Trophoblast cell (in vitro differentiated cells and primary cell): ENCODE results near the gene MGAT5.

Source experiments
- DNase-seq, 2 donors: peaks; one replicate each; pipeline ENCODE4 v3.0.0-alpha.2; 2016
- H2AFZ ChIP-seq: 2 replicates; pipeline ENCODE4 v1.6.1; 2013; ENCODE audit warnings: low read length, moderate library complexity, mild to moderate bottlenecking; ENCODE audit not compliant: insufficient read depth, poor library complexity
- H2AK5ac ChIP-seq: 2 replicates; pipeline ENCODE4 v1.6.1; 2013; ENCODE audit warnings: mild to moderate bottlenecking, low read length
- H2BK120ac ChIP-seq: 2 replicates; pipeline ENCODE4 v1.6.1; 2013; ENCODE audit warnings: low read length, mild to moderate bottlenecking, moderate library complexity; ENCODE audit not compliant: insufficient read depth, poor library complexity
- H2BK12ac ChIP-seq: 2 replicates; pipeline ENCODE4 v1.6.1; 2013; ENCODE audit warnings: mild to moderate bottlenecking, low read length, moderate library complexity
- H2BK5ac ChIP-seq: 2 replicates; pipeline ENCODE4 v1.6.1; 2013; ENCODE audit warnings: low read length, low read depth, moderate library complexity, mild to moderate bottlenecking; ENCODE audit not compliant: poor library complexity
- H3K14ac ChIP-seq: 2 replicates; pipeline ENCODE4 v1.6.1; 2013; ENCODE audit warnings: mild to moderate bottlenecking, low read length
- H3K18ac ChIP-seq: 2 replicates; pipeline ENCODE4 v1.6.1; 2013; ENCODE audit warnings: mild to moderate bottlenecking, low read length
- H3K23ac ChIP-seq: 2 replicates; pipeline ENCODE4 v1.6.1; 2013; ENCODE audit warnings: low read length
- H3K27ac ChIP-seq: 2 replicates; pipeline ENCODE4 v1.5.1; 2013; ENCODE audit warnings: low read depth, mild to moderate bottlenecking, inconsistent platforms, low read length, moderate library complexity
- H3K27me3 ChIP-seq: 2 replicates; pipeline ENCODE4 v1.6.1; 2013; ENCODE audit warnings: inconsistent platforms, mild to moderate bottlenecking, low read length, moderate library complexity; ENCODE audit not compliant: insufficient read depth
- H3K36me3 ChIP-seq, 2 experiments: 1 replicate in 1 of 2; 2 replicates in 1 of 2; pipeline ENCODE4 v1.6.1; 2013; ENCODE audit warnings: low read length in 2 of 2, mild to moderate bottlenecking in 2 of 2, moderate library complexity in 1 of 2; ENCODE audit not compliant: insufficient read depth in 2 of 2, control insufficient read depth in 1 of 2
- H3K4ac ChIP-seq: 2 replicates; pipeline ENCODE4 v1.6.1; 2013; ENCODE audit warnings: low read depth, mild to moderate bottlenecking, low read length, moderate library complexity
- H3K4me1 ChIP-seq, 2 experiments: 1 replicate in 1 of 2; 2 replicates in 1 of 2; pipeline ENCODE4 v1.6.1; 2013; ENCODE audit warnings: low read length in 2 of 2, mild to moderate bottlenecking in 2 of 2, moderate library complexity in 1 of 2; ENCODE audit not compliant: insufficient read depth in 2 of 2, control insufficient read depth in 1 of 2
- H3K4me2 ChIP-seq: 2 replicates; pipeline ENCODE4 v1.6.1; 2013; ENCODE audit warnings: inconsistent platforms, mild to moderate bottlenecking, low read length, moderate library complexity
- H3K4me3 ChIP-seq: 2 replicates; pipeline ENCODE4 v1.5.1; 2013; ENCODE audit warnings: mild to moderate bottlenecking, low read depth, low read length, inconsistent platforms
- H3K79me1 ChIP-seq: one replicate; pipeline ENCODE4 v1.6.1; 2013; ENCODE audit warnings: low read length
- H3K79me2 ChIP-seq: 2 replicates; pipeline ENCODE4 v1.6.1; 2013; ENCODE audit warnings: low read length, mild to moderate bottlenecking; ENCODE audit not compliant: control insufficient read depth, insufficient read depth, poor library complexity
- H3K9ac ChIP-seq: 2 replicates; pipeline ENCODE4 v1.6.1; 2013; ENCODE audit warnings: mild to moderate bottlenecking, low read length
- H3K9me3 ChIP-seq: 2 replicates; pipeline ENCODE4 v1.6.1; 2013; ENCODE audit warnings: low read depth, mild to moderate bottlenecking, control low read depth, inconsistent platforms, low read length; ENCODE audit not compliant: insufficient read depth
- H4K12ac ChIP-seq: 2 replicates; pipeline ENCODE4 v1.6.1; 2013; ENCODE audit warnings: low read depth, mild to moderate bottlenecking, low read length, moderate library complexity
- H4K8ac ChIP-seq: 2 replicates; pipeline ENCODE4 v1.6.1; 2013; ENCODE audit warnings: low read depth, mild to moderate bottlenecking, low read length, moderate library complexity
- H4K91ac ChIP-seq: one replicate; pipeline ENCODE4 v1.6.1; 2013; ENCODE audit warnings: low read depth, mild to moderate bottlenecking, low read length, moderate library complexity
- WGBS: extraction: QIAGEN DNeasy Blood & Tissue Kit; methylation state at CpG from one replicate; pipeline ENCODE4 v1.1.7; 2013; ENCODE audit warnings: missing lambda C conversion rate; ENCODE audit not compliant: insufficient read length, insufficient coverage; ENCODE audit errors: extremely low coverage; 5-methylcytosine and 5-hydroxymethylcytosine counted together

The MGAT5 gene

GRCh38 chr2:134365356-134365755, 111.5 kb downstream of the MGAT5 start:
- Histone ChIP-seq H3K9ac (no peak overlapping the region), H3K27me3 (no peaks in the 10 kb centered on the region), H3K9me3 (no peaks in the 10 kb centered on the region), H3K18ac (no peak overlapping the region), H4K91ac (no peak overlapping the region), H3K23ac (no peak overlapping the region), H3K4ac (no peak overlapping the region), H3K27ac (no peak overlapping the region), H3K36me3 (no peaks in the 10 kb centered on the region), H4K8ac (no peak overlapping the region), H2AK5ac (no peak overlapping the region), H2BK120ac (no peak overlapping the region), H3K4me3 (no peak overlapping the region), H2BK12ac (no peak overlapping the region), H2AFZ (no peak overlapping the region), H3K14ac (no peak overlapping the region), H3K4me1 (peaks cover 4% of the 10 kb centered on the region in 2 experiments), H4K12ac (no peak overlapping the region), H3K79me1 (no peaks in the 10 kb centered on the region), H3K79me2 (no peaks in the 10 kb centered on the region), H3K4me2 (no peak overlapping the region), H2BK5ac (no peak overlapping the region)
- no CpG with 5 or more reads among the region's 3 CpGs for WGBS
- no peak for DNase-seq

GRCh38 chr2:134366359-134366758, 112.5 kb downstream of the MGAT5 start:
- Histone ChIP-seq H2BK120ac (no peak overlapping the region), H3K4me1 (peaks cover 4% of the 10 kb centered on the region in 2 experiments), H3K9me3 (no peaks in the 10 kb centered on the region), H3K27ac (no peak overlapping the region), H2BK12ac (no peak overlapping the region), H3K9ac (no peak overlapping the region), H3K23ac (no peak overlapping the region), H3K79me2 (no peaks in the 10 kb centered on the region), H3K4me3 (no peak overlapping the region), H2AFZ (no peak overlapping the region), H3K4me2 (no peak overlapping the region), H3K36me3 (no peaks in the 10 kb centered on the region), H4K91ac (no peak overlapping the region), H3K4ac (no peak overlapping the region), H2AK5ac (no peak overlapping the region), H4K8ac (no peak overlapping the region), H2BK5ac (no peak overlapping the region), H3K27me3 (no peaks in the 10 kb centered on the region), H3K14ac (no peak overlapping the region), H3K79me1 (no peaks in the 10 kb centered on the region), H3K18ac (no peak overlapping the region), H4K12ac (no peak overlapping the region)
- DNase-seq = no peak
- no CpG with 5 or more reads among the region's 6 CpGs for WGBS

GRCh38 chr2:134367213-134367612, 113.3 kb downstream of the MGAT5 start:
- Histone ChIP-seq H3K36me3 (no peaks in the 10 kb centered on the region), H3K9ac (no peak overlapping the region), H3K14ac (no peak overlapping the region), H3K4ac (no peak overlapping the region), H4K12ac (no peak overlapping the region), H3K18ac (no peak overlapping the region), H3K79me2 (no peaks in the 10 kb centered on the region), H3K4me2 (no peak overlapping the region), H3K27ac (no peak overlapping the region), H2BK5ac (no peak overlapping the region), H4K91ac (no peak overlapping the region), H3K79me1 (no peaks in the 10 kb centered on the region), H2AK5ac (no peak overlapping the region), H2BK120ac (no peak overlapping the region), H3K4me1 (peaks cover 4% of the 10 kb centered on the region in 2 experiments), H3K23ac (no peak overlapping the region), H2BK12ac (no peak overlapping the region), H2AFZ (no peak overlapping the region), H3K9me3 (no peaks in the 10 kb centered on the region), H4K8ac (no peak overlapping the region), H3K27me3 (no peaks in the 10 kb centered on the region), H3K4me3 (no peak overlapping the region)
- no peak for DNase-seq
- no CpG with 5 or more reads among the region's 2 CpGs for WGBS

GRCh38 chr2:134368009-134368817, 114.3 kb downstream of the MGAT5 start:
- H2AK5ac ChIP-seq = no peak overlapping the region
- no peak overlapping the region for H3K14ac ChIP-seq
- no peak overlapping the region for H3K4me2 ChIP-seq
- H3K4me1 ChIP-seq = peaks cover 4% of the 10 kb centered on the region in 2 experiments
- no peak overlapping the region for H3K23ac ChIP-seq
- no peak overlapping the region for H3K4ac ChIP-seq
- no peak overlapping the region for H2BK5ac ChIP-seq
- no peaks in the 10 kb centered on the region for H3K79me2 ChIP-seq
- no peak overlapping the region for H2BK12ac ChIP-seq
- H3K27me3 ChIP-seq = no peaks in the 10 kb centered on the region
- H3K27ac ChIP-seq = no peak overlapping the region
- H2BK120ac ChIP-seq = no peak overlapping the region
- no peak overlapping the region for H4K12ac ChIP-seq
- no peak overlapping the region for H3K9ac ChIP-seq
- H3K18ac ChIP-seq = no peak overlapping the region
- H2AFZ ChIP-seq = no peak overlapping the region
- H3K9me3 ChIP-seq = no peaks in the 10 kb centered on the region
- no peak overlapping the region for H4K91ac ChIP-seq
- no peaks in the 10 kb centered on the region for H3K79me1 ChIP-seq
- H4K8ac ChIP-seq = no peak overlapping the region
- no CpG with 5 or more reads among the region's 6 CpGs for WGBS
- no peak overlapping the region for H3K4me3 ChIP-seq
- H3K36me3 ChIP-seq = no peaks in the 10 kb centered on the region
- no peak for DNase-seq
